Measurements from ENCODE around the gene IGF1R.

The IGF1R gene

GRCh38 chr15:98769867-98770266, 121.5 kb downstream of the IGF1R start:
- Histone ChIP-seq H3K9ac (ENCODE audit: low read depth in 1 of 2, low read length in 2 of 2) (no peak overlapping the region), H3K9me3 (ENCODE audit: control insufficient read depth in 1 of 2, low read length in 2 of 2) (no peaks in the 10 kb centered on the region), H3K27me3 (ENCODE audit: control insufficient read depth in 1 of 2, insufficient read depth in 2 of 2, low read length in 2 of 2) (no peaks in the 10 kb centered on the region), H3K4me1 (ENCODE audit: control insufficient read depth in 1 of 2, insufficient read depth in 2 of 2, low read length in 2 of 2) (peaks cover 17 to 23% of the 10 kb centered on the region in 2 donors), H3K4me3 (ENCODE audit: low read depth in 1 of 2, low read length in 2 of 2) (no peak overlapping the region), H3K27ac (ENCODE audit: low read depth, low read length) (no peak overlapping the region), H3K36me3 (ENCODE audit: control insufficient read depth in 1 of 2, insufficient read depth in 2 of 2, low read length in 2 of 2) (no peaks in the 10 kb centered on the region)

- Histone ChIP-seq H3K4me1 (ENCODE audit: control insufficient read depth in 1 of 2, insufficient read depth in 2 of 2, low read length in 2 of 2) (peaks cover 17 to 23% of the 10 kb centered on the region in 2 donors), H3K9me3 (ENCODE audit: control insufficient read depth in 1 of 2, low read length in 2 of 2) (no peaks in the 10 kb centered on the region), H3K27me3 (ENCODE audit: control insufficient read depth in 1 of 2, insufficient read depth in 2 of 2, low read length in 2 of 2) (no peaks in the 10 kb centered on the region), H3K4me3 (ENCODE audit: low read depth in 1 of 2, low read length in 2 of 2) (no peak overlapping the region), H3K36me3 (ENCODE audit: control insufficient read depth in 1 of 2, insufficient read depth in 2 of 2, low read length in 2 of 2) (no peaks in the 10 kb centered on the region), H3K9ac (ENCODE audit: low read depth in 1 of 2, low read length in 2 of 2) (no peak overlapping the region), H3K27ac (ENCODE audit: low read depth, low read length) (no peak overlapping the region)
Measured at GRCh38 chr15:98770984-98771383, 122.6 kb downstream of the IGF1R start.

GRCh38 chr15:98771541-98771940, 123.2 kb downstream of the IGF1R start:
- Histone ChIP-seq H3K4me1 (ENCODE audit: control insufficient read depth in 1 of 2, insufficient read depth in 2 of 2, low read length in 2 of 2) (peaks cover 17 to 23% of the 10 kb centered on the region in 2 donors), H3K27ac (ENCODE audit: low read depth, low read length) (no peak overlapping the region)

GRCh38 chr15:98772895-98773294, 124.6 kb downstream of the IGF1R start:
- peaks cover 17 to 23% of the 10 kb centered on the region in 2 donors for H3K4me1 ChIP-seq (ENCODE audit: control insufficient read depth in 1 of 2, insufficient read depth in 2 of 2, low read length in 2 of 2)
- no peak overlapping the region for H3K4me3 ChIP-seq (ENCODE audit: low read depth in 1 of 2, low read length in 2 of 2)
- no peaks in the 10 kb centered on the region for H3K27me3 ChIP-seq (ENCODE audit: control insufficient read depth in 1 of 2, insufficient read depth in 2 of 2, low read length in 2 of 2)

More at GRCh38 chr15:98771541-98771940, 123.2 kb downstream of the IGF1R start:
- Histone ChIP-seq H3K36me3 (ENCODE audit: control insufficient read depth in 1 of 2, insufficient read depth in 2 of 2, low read length in 2 of 2) (no peaks in the 10 kb centered on the region), H3K9ac (ENCODE audit: low read depth in 1 of 2, low read length in 2 of 2) (no peak overlapping the region), H3K27me3 (ENCODE audit: control insufficient read depth in 1 of 2, insufficient read depth in 2 of 2, low read length in 2 of 2) (no peaks in the 10 kb centered on the region), H3K4me3 (ENCODE audit: low read depth in 1 of 2, low read length in 2 of 2) (no peak overlapping the region), H3K9me3 (ENCODE audit: control insufficient read depth in 1 of 2, low read length in 2 of 2) (no peaks in the 10 kb centered on the region)

GRCh38 chr15:98773616-98774015, 125.3 kb downstream of the IGF1R start:
- Histone ChIP-seq H3K4me1 (ENCODE audit: control insufficient read depth in 1 of 2, insufficient read depth in 2 of 2, low read length in 2 of 2) (peaks cover 17 to 23% of the 10 kb centered on the region in 2 donors), H3K9me3 (ENCODE audit: control insufficient read depth in 1 of 2, low read length in 2 of 2) (no peaks in the 10 kb centered on the region), H3K36me3 (ENCODE audit: control insufficient read depth in 1 of 2, insufficient read depth in 2 of 2, low read length in 2 of 2) (no peaks in the 10 kb centered on the region), H3K27ac (ENCODE audit: low read depth, low read length) (no peak overlapping the region), H3K4me3 (ENCODE audit: low read depth in 1 of 2, low read length in 2 of 2) (no peak overlapping the region), H3K9ac (ENCODE audit: low read depth in 1 of 2, low read length in 2 of 2) (no peak overlapping the region), H3K27me3 (ENCODE audit: control insufficient read depth in 1 of 2, insufficient read depth in 2 of 2, low read length in 2 of 2) (no peaks in the 10 kb centered on the region)

More at GRCh38 chr15:98772895-98773294, 124.6 kb downstream of the IGF1R start:
- Histone ChIP-seq H3K27ac (ENCODE audit: low read depth, low read length) (no peak overlapping the region), H3K9me3 (ENCODE audit: control insufficient read depth in 1 of 2, low read length in 2 of 2) (no peaks in the 10 kb centered on the region), H3K9ac (ENCODE audit: low read depth in 1 of 2, low read length in 2 of 2) (no peak overlapping the region), H3K36me3 (ENCODE audit: control insufficient read depth in 1 of 2, insufficient read depth in 2 of 2, low read length in 2 of 2) (no peaks in the 10 kb centered on the region)

GRCh38 chr15:98774756-98775497, 126.6 kb downstream of the IGF1R start:
- no peak overlapping the region for H3K27ac ChIP-seq (ENCODE audit: low read depth, low read length)
- H3K36me3 ChIP-seq (ENCODE audit: control insufficient read depth in 1 of 2, insufficient read depth in 2 of 2, low read length in 2 of 2) = no peaks in the 10 kb centered on the region
- H3K4me1 ChIP-seq (ENCODE audit: control insufficient read depth in 1 of 2, insufficient read depth in 2 of 2, low read length in 2 of 2) = peaks cover 17 to 27% of the 10 kb centered on the region in 2 donors
- H3K9me3 ChIP-seq (ENCODE audit: control insufficient read depth in 1 of 2, low read length in 2 of 2) = no peaks in the 10 kb centered on the region
- H3K9ac ChIP-seq (ENCODE audit: low read depth in 1 of 2, low read length in 2 of 2) = no peak overlapping the region
- no peak overlapping the region for H3K4me3 ChIP-seq (ENCODE audit: low read depth in 1 of 2, low read length in 2 of 2)
- H3K27me3 ChIP-seq (ENCODE audit: control insufficient read depth in 1 of 2, insufficient read depth in 2 of 2, low read length in 2 of 2) = no peaks in the 10 kb centered on the region

- no peaks in the 10 kb centered on the region for H3K36me3 ChIP-seq (ENCODE audit: control insufficient read depth in 1 of 2, insufficient read depth in 2 of 2, low read length in 2 of 2)
- no peak overlapping the region for H3K4me3 ChIP-seq (ENCODE audit: low read depth in 1 of 2, low read length in 2 of 2)
- no peak overlapping the region for H3K9ac ChIP-seq (ENCODE audit: low read depth in 1 of 2, low read length in 2 of 2)
- H3K4me1 ChIP-seq (ENCODE audit: control insufficient read depth in 1 of 2, insufficient read depth in 2 of 2, low read length in 2 of 2) = peaks cover 17 to 25% of the 10 kb centered on the region in 2 donors
- no peak overlapping the region for H3K27ac ChIP-seq (ENCODE audit: low read depth, low read length)
- no peaks in the 10 kb centered on the region for H3K27me3 ChIP-seq (ENCODE audit: control insufficient read depth in 1 of 2, insufficient read depth in 2 of 2, low read length in 2 of 2)
- H3K9me3 ChIP-seq (ENCODE audit: control insufficient read depth in 1 of 2, low read length in 2 of 2) = no peaks in the 10 kb centered on the region
Measured at GRCh38 chr15:98775498-98776230, 127.3 kb downstream of the IGF1R start.

GRCh38 chr15:98776607-98777281, 128.4 kb downstream of the IGF1R start:
- H3K27ac ChIP-seq (ENCODE audit: low read depth, low read length) = no peak overlapping the region
- no peak overlapping the region for H3K4me3 ChIP-seq (ENCODE audit: low read depth in 1 of 2, low read length in 2 of 2)
- no peaks in the 10 kb centered on the region for H3K27me3 ChIP-seq (ENCODE audit: control insufficient read depth in 1 of 2, insufficient read depth in 2 of 2, low read length in 2 of 2)
- no peaks in the 10 kb centered on the region for H3K9me3 ChIP-seq (ENCODE audit: control insufficient read depth in 1 of 2, low read length in 2 of 2)
- H3K9ac ChIP-seq (ENCODE audit: low read depth in 1 of 2, low read length in 2 of 2) = no peak overlapping the region
- H3K4me1 ChIP-seq (ENCODE audit: control insufficient read depth in 1 of 2, insufficient read depth in 2 of 2, low read length in 2 of 2) = peaks cover 10 to 14% of the 10 kb centered on the region in 2 donors
- H3K36me3 ChIP-seq (ENCODE audit: control insufficient read depth in 1 of 2, insufficient read depth in 2 of 2, low read length in 2 of 2) = no peaks in the 10 kb centered on the region

- Histone ChIP-seq H3K4me3 (ENCODE audit: low read depth in 1 of 2, low read length in 2 of 2) (no peak overlapping the region), H3K4me1 (ENCODE audit: control insufficient read depth in 1 of 2, insufficient read depth in 2 of 2, low read length in 2 of 2) (peaks cover 8 to 10% of the 10 kb centered on the region in 2 donors), H3K27me3 (ENCODE audit: control insufficient read depth in 1 of 2, insufficient read depth in 2 of 2, low read length in 2 of 2) (no peaks in the 10 kb centered on the region), H3K9ac (ENCODE audit: low read depth in 1 of 2, low read length in 2 of 2) (no peak overlapping the region), H3K27ac (ENCODE audit: low read depth, low read length) (no peak overlapping the region), H3K9me3 (ENCODE audit: control insufficient read depth in 1 of 2, low read length in 2 of 2) (no peaks in the 10 kb centered on the region), H3K36me3 (ENCODE audit: control insufficient read depth in 1 of 2, insufficient read depth in 2 of 2, low read length in 2 of 2) (no peaks in the 10 kb centered on the region)
Measured at GRCh38 chr15:98777426-98777825, 129.1 kb downstream of the IGF1R start.
